MM.1S (cell line): Measurements from ENCODE around the gene XXYLT1.

Experiments
- DNase-seq: peaks from one replicate; pipeline ENCODE4 v3.0.0-alpha.2; 2015
- H2AFZ ChIP-seq: fragments of 300-600 bp; sonication (generic); 2 replicates; pipeline ENCODE4 v1.6.0; 2016; ENCODE audit warnings: antibody characterized with exemption, low read length
- H3F3A ChIP-seq: fragments of 300-600 bp; sonication (generic); 2 replicates; pipeline ENCODE4 v1.6.1; 2016; ENCODE audit warnings: mild to moderate bottlenecking, antibody characterized with exemption, low read length, moderate library complexity, mixed read lengths; ENCODE audit not compliant: insufficient read depth
- H3K27ac ChIP-seq: fragments of 300-600 bp; sonication (generic); 2 replicates; pipeline ENCODE4 v1.5.1; 2016; ENCODE audit warnings: mild to moderate bottlenecking, low read length
- H3K27me3 ChIP-seq: fragments of 300-600 bp; sonication (generic); replicated peaks from 2 replicates; pipeline ENCODE4 v1.6.0; 2016; ENCODE audit warnings: low read length; ENCODE audit not compliant: insufficient read depth
- H3K36me3 ChIP-seq: fragments of 300-600 bp; sonication (generic); replicated peaks from 2 replicates; pipeline ENCODE4 v1.6.1; 2016; ENCODE audit warnings: mild to moderate bottlenecking, low read length, mixed read lengths; ENCODE audit not compliant: insufficient read depth
- H3K4me1 ChIP-seq: fragments of 300-600 bp; sonication (generic); 2 replicates; pipeline ENCODE4 v1.6.1; 2016; ENCODE audit warnings: low read length, mixed read lengths
- H3K4me2 ChIP-seq: fragments of 300-600 bp; sonication (generic); 2 replicates; pipeline ENCODE4 v1.6.0; 2016; ENCODE audit warnings: low read depth, low read length
- H3K4me3 ChIP-seq: fragments of 300-600 bp; sonication (generic); 2 replicates; pipeline ENCODE4 v1.5.1; 2016; ENCODE audit warnings: low read length, mixed read lengths
- H3K79me2 ChIP-seq: fragments of 300-600 bp; sonication (generic); 2 replicates; pipeline ENCODE4 v1.6.1; 2016; ENCODE audit warnings: mixed run types, low read length, mixed read lengths
- H3K9ac ChIP-seq: fragments of 300-600 bp; sonication (generic); 2 replicates; pipeline ENCODE4 v1.6.1; 2016; ENCODE audit warnings: low read length, mixed read lengths
- H3K9me2 ChIP-seq: fragments of 300-600 bp; sonication (generic); replicated peaks from 2 replicates; pipeline ENCODE4 v1.6.1; 2016; ENCODE audit warnings: mild to moderate bottlenecking, low read length, mixed read lengths; ENCODE audit not compliant: insufficient read depth
- H3K9me3 ChIP-seq: fragments of 300-600 bp; sonication (generic); replicated peaks from 2 replicates; pipeline ENCODE4 v1.6.1; 2016; ENCODE audit warnings: mild to moderate bottlenecking, low read length, mixed read lengths; ENCODE audit not compliant: insufficient read depth
- H4K20me1 ChIP-seq: fragments of 300-600 bp; sonication (generic); 2 replicates; pipeline ENCODE4 v1.6.1; 2016; ENCODE audit warnings: mild to moderate bottlenecking, low read length, moderate library complexity, mixed read lengths; ENCODE audit not compliant: insufficient read depth
- EZH2 ChIP-seq: fragments of 300-600 bp; sonication (generic); optimal IDR thresholded peaks from 2 replicates; pipeline ENCODE3; 2017; ENCODE audit warnings: low read depth, mild to moderate bottlenecking, antibody characterized with exemption, low read length, mixed read lengths
- EZH2phosphoT487 ChIP-seq: fragments of 300-600 bp; sonication (generic); IDR thresholded peaks from 2 replicates; pipeline ENCODE4 v1.6.1; 2018; ENCODE audit warnings: antibody characterized with exemption, low read length
- TF ChIP-seq, protein P1 (sequence below): fragments of 300-600 bp; sonication (generic); IDR thresholded peaks from 2 replicates; pipeline ENCODE4 v1.5.1; 2016; ENCODE audit warnings: antibody characterized with exemption, low read length, mixed read lengths

Gene XXYLT1

DNA sequence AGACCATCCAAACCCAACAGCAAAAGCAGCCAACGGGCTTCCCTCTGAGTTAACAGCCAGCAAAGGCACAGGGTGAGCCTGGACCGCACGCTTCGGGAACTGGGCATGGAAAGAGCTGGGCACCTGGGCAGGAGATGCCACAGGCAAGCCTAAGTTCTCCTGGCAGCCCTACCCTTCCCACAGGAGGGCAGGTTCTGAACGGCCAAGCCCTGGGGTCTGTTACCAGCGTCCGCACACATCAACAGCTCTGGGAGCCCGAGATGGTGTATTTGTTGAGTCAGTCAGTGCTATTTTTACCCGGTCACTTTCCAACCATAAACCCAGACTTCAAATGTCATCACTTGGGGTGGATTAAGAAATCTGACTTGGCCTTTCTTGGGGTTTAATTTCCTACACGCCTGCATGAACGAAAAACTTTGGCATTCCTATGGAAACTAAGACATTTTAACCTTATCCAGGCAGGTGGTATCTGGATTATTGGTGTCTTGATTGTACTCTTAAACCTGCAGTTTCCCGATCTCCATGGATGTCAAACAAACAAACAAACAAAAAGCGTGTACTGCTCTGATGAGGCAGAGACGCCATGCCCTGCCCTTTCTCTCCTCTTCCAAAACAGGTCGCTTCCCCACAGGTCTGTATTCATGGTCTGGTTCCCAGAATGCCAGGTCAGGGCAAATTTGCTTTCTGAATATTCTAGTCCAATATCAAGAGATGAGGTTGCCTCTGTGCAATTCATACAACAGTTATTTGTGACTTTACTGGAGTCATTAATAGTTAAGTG, 99.7 kb downstream of the XXYLT1 start:
- Histone ChIP-seq H3K9ac (no peak overlapping the region), H3K36me3 (no peaks in the 10 kb centered on the region), H3K4me2 (no peak overlapping the region), H3K79me2 (no peaks in the 10 kb centered on the region), H2AFZ (no peak overlapping the region), H3F3A (no peaks in the 10 kb centered on the region), H3K9me3 (no peaks in the 10 kb centered on the region), H3K27me3 (no peaks in the 10 kb centered on the region), H3K27ac (no peak overlapping the region), H4K20me1 (no peaks in the 10 kb centered on the region), H3K9me2 (no peaks in the 10 kb centered on the region), H3K4me3 (no peak overlapping the region), H3K4me1 (no peaks in the 10 kb centered on the region)
- no peak for DNase-seq
- TF ChIP-seq, protein P1, sequence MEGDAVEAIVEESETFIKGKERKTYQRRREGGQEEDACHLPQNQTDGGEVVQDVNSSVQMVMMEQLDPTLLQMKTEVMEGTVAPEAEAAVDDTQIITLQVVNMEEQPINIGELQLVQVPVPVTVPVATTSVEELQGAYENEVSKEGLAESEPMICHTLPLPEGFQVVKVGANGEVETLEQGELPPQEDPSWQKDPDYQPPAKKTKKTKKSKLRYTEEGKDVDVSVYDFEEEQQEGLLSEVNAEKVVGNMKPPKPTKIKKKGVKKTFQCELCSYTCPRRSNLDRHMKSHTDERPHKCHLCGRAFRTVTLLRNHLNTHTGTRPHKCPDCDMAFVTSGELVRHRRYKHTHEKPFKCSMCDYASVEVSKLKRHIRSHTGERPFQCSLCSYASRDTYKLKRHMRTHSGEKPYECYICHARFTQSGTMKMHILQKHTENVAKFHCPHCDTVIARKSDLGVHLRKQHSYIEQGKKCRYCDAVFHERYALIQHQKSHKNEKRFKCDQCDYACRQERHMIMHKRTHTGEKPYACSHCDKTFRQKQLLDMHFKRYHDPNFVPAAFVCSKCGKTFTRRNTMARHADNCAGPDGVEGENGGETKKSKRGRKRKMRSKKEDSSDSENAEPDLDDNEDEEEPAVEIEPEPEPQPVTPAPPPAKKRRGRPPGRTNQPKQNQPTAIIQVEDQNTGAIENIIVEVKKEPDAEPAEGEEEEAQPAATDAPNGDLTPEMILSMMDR, result no peak
- TF ChIP-seq EZH2, result no peak
- no peak for TF ChIP-seq EZH2phosphoT487

DNA sequence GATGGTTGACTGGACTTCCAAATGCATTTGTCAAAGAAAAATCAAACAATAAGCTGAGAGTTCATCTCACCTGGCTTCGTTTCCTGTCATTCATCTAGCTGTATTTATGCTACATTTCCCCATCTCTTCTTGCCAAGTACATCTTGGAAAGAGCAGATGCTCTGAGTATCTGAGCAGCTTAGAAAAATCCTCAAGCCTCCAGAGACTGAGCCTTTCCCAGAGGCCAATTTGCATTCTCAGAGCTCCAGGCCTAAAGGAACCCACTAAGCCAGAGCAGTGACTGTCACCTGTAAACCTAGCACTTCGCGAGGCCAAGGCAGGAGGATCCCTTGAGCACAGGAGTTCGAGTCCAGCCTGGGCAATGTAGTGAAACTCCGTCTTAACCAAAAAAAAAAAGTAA, 100.5 kb downstream of the XXYLT1 start:
- Histone ChIP-seq H3K27ac (no peak overlapping the region), H3F3A (no peaks in the 10 kb centered on the region), H2AFZ (no peak overlapping the region), H3K79me2 (no peaks in the 10 kb centered on the region), H3K9ac (no peak overlapping the region), H3K9me2 (no peaks in the 10 kb centered on the region), H4K20me1 (no peaks in the 10 kb centered on the region), H3K9me3 (no peaks in the 10 kb centered on the region), H3K4me3 (no peak overlapping the region), H3K36me3 (no peaks in the 10 kb centered on the region), H3K4me1 (no peaks in the 10 kb centered on the region), H3K27me3 (no peaks in the 10 kb centered on the region), H3K4me2 (no peak overlapping the region)
- TF ChIP-seq EZH2 (no peak), EZH2phosphoT487 (no peak)
- TF ChIP-seq, protein P1, result no peak
- no peak for DNase-seq

DNA sequence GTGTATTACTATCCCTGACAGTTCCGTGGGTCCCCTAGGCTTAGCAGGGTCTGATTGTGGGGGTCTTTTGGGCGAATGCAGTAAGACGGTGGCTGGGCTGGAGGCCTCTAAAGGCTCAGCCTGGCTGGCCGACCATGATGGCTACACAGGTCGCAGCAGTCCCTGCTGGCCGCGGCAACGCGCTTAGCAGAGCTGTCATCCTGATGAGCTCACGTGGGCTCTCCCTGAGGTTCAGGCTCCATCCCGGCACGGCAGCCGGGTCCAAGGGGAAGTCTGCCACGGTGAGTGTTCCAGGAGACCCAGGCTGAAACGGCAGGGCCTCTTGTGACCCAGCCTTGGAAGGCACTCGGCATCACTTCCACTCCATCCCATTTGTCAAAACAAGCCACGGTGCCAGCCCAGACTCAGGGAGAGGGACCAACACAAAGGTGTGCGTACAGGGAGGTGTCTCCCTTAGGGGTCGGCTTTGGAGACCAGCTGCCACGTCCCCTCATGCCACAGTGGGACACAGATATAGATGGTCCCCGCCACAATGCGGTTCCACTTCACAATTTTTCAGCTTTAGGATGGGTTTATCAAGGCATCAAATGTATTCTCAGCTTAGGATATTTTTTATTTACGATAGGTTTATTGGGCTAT, 101.8 kb downstream of the XXYLT1 start:
- no peaks in the 10 kb centered on the region for H3K4me1 ChIP-seq
- H3K9ac ChIP-seq, result no peak overlapping the region
- no peak overlapping the region for H3K27ac ChIP-seq
- H3K4me2 ChIP-seq, result no peak overlapping the region
- no peaks in the 10 kb centered on the region for H3K9me3 ChIP-seq
- no peak for DNase-seq
- TF ChIP-seq, protein P1, result no peak
- no peak for TF ChIP-seq EZH2phosphoT487
- TF ChIP-seq EZH2, result no peak
- H3K9me2 ChIP-seq, result no peaks in the 10 kb centered on the region
- no peak overlapping the region for H3K4me3 ChIP-seq
- H3F3A ChIP-seq, result no peaks in the 10 kb centered on the region
- no peak overlapping the region for H2AFZ ChIP-seq
- no peaks in the 10 kb centered on the region for H4K20me1 ChIP-seq
- no peaks in the 10 kb centered on the region for H3K79me2 ChIP-seq
- no peaks in the 10 kb centered on the region for H3K27me3 ChIP-seq
- no peaks in the 10 kb centered on the region for H3K36me3 ChIP-seq
